CD8-positive, alpha-beta memory T cell (primary cell): ENCODE data around the gene CMPK1. TPM values are rescaled to one million over a fixed set of nuclear protein-coding genes. Genes with fewer than 3 reads are reported as not detected.
A peak's percentile ranks its signal among the peaks of the same experiment; 100 is the strongest.
"Not testable (repeated sequence)": the region's sequence is repeated elsewhere in the genome, so short reads cannot be mapped to it uniquely, and the experiment has no call there.

Source experiments
- CTCF ChIA-PET: fragments of 350-600 bp; sonication (Branson Sonifier 250); formaldehyde crosslinking; loops from one replicate; lab custom pipeline; 2021; ENCODE audit warnings: antibody characterized with exemption; lab: Charles Lee
- POLR2A ChIA-PET: fragments of 350-600 bp; sonication (Branson Sonifier 250); formaldehyde crosslinking; loops from one replicate; lab custom pipeline; 2021; ENCODE audit warnings: antibody characterized with exemption; lab: Charles Lee
- DNase-seq, 5 donors: peaks; one replicate each; pipeline versions ENCODE4 v3.0.0 to v3.0.0-alpha.2; 2020 to 2022; ENCODE audit warnings: mixed read lengths in 1 of 5
- H3K27ac ChIP-seq: one replicate; pipeline ENCODE4 v1.7.0; 2013; ENCODE audit warnings: low read depth, mild to moderate bottlenecking, low read length, moderate library complexity
- H3K27me3 ChIP-seq: 2 replicates; pipeline ENCODE4 v1.7.0; 2013; ENCODE audit warnings: low read length, mild to moderate bottlenecking; ENCODE audit not compliant: insufficient read depth, poor library complexity, severe bottlenecking
- H3K36me3 ChIP-seq: 2 replicates; pipeline ENCODE4 v1.7.0; 2013; ENCODE audit warnings: mild to moderate bottlenecking, low read length, moderate library complexity; ENCODE audit not compliant: insufficient read depth
- H3K4me1 ChIP-seq: 2 replicates; pipeline ENCODE4 v1.7.0; 2013; ENCODE audit warnings: mild to moderate bottlenecking, low read length, moderate library complexity; ENCODE audit not compliant: insufficient read depth
- H3K4me3 ChIP-seq: 2 replicates; pipeline ENCODE4 v1.7.0; 2013; ENCODE audit warnings: mild to moderate bottlenecking, low read length
- H3K9me3 ChIP-seq: 2 replicates; pipeline ENCODE4 v1.7.0; 2013; ENCODE audit warnings: mild to moderate bottlenecking, low read length
- H3K27ac Mint-ChIP-seq, 8 donors: one replicate each; pipeline ENCODE4 v1.8.0; 2020 to 2021; ENCODE audit warnings: mixed read lengths in 8 of 8, mild to moderate bottlenecking in 6 of 8, inconsistent platforms in 3 of 8, moderate library complexity in 3 of 8
- H3K27me3 Mint-ChIP-seq, 2 donors: one replicate each; pipeline ENCODE4 v1.8.0; 2020 to 2021; ENCODE audit warnings: mixed read lengths in 2 of 2, mild to moderate bottlenecking in 1 of 2, moderate library complexity in 1 of 2
- H3K36me3 Mint-ChIP-seq, 3 donors: one replicate each; pipeline ENCODE4 v1.8.0; 2020 to 2021; ENCODE audit warnings: mixed read lengths in 3 of 3, inconsistent platforms in 1 of 3, mild to moderate bottlenecking in 1 of 3
- H3K4me1 Mint-ChIP-seq, 3 donors: one replicate each; pipeline ENCODE4 v1.8.0; 2020 to 2021; ENCODE audit warnings: mixed read lengths in 3 of 3, inconsistent platforms in 1 of 3, mild to moderate bottlenecking in 1 of 3
- H3K4me3 Mint-ChIP-seq, 7 donors: one replicate each; pipeline ENCODE4 v1.8.0; 2020 to 2021; ENCODE audit warnings: mixed read lengths in 7 of 7, mild to moderate bottlenecking in 6 of 7, moderate library complexity in 4 of 7, inconsistent platforms in 2 of 7
- H3K9me3 Mint-ChIP-seq, 5 donors: one replicate each; pipeline ENCODE4 v1.8.0; 2020 to 2022; ENCODE audit warnings: mixed read lengths in 5 of 5, mild to moderate bottlenecking in 3 of 5, moderate library complexity in 2 of 5, inconsistent platforms in 1 of 5
- polyA plus RNA-seq: library from polyadenylated mRNA; unstranded; fragments of 300-500 nt; fragmentation: Illumina TruSeq; gene quantifications from one replicate; pipeline ENCODE4 v1.2.3, GENCODE V29; 2021
- total RNA-seq, 2 experiments: library from RNA; stranded (reverse); gene quantifications; one replicate each; pipeline ENCODE4 v1.2.3, GENCODE V29; 2021

CMPK1 gene
- total and polyA plus RNA-seq, 3 experiments from 2014 or later, result 128 to 187 (median 131) TPM

- Histone ChIP-seq H3K4me1 (peaks cover 17% of the 10 kb centered on the region), H3K27me3 (no peaks in the 10 kb centered on the region), H3K9me3 (no peaks in the 10 kb centered on the region), H3K4me3 (no peak overlapping the region), H3K36me3 (no peaks in the 10 kb centered on the region), H3K27ac (no peak overlapping the region)
- ChIA-PET POLR2A (no interaction called here), CTCF (interaction anchor here (1.6 kb wide), 1 partner anchor 99 kb away, joined by 5 read pairs; no protein-coding TSS in a partner anchor)
- DNase-seq, result no peak
- Mint-ChIP-seq H3K27me3 (no peaks in the 10 kb centered on the region), H3K36me3 (peaks cover 0 to 18% (median 0%) of the 10 kb centered on the region in 3 donors), H3K4me1 (peaks cover 34 to 44% (median 43%) of the 10 kb centered on the region in 3 donors), H3K27ac (peak overlapping the region in 2 of 8 donors; percentile 19 to 20), H3K4me3 (no peak overlapping the region), H3K9me3 (no peaks in the 10 kb centered on the region)
These were observed 4.9 kb downstream of the CMPK1 start for GRCh38 chr1:47338249-47339077.

- Histone ChIP-seq H3K4me3 (no peak overlapping the region), H3K9me3 (no peaks in the 10 kb centered on the region), H3K27me3 (no peaks in the 10 kb centered on the region), H3K4me1 (peaks cover 9% of the 10 kb centered on the region), H3K27ac (no peak overlapping the region), H3K36me3 (no peaks in the 10 kb centered on the region)
- H3K4me3 Mint-ChIP-seq, result no peak overlapping the region
- CTCF ChIA-PET, result interaction anchor here (0.7 kb wide), 1 partner anchor 24 kb away, joined by 3 read pairs; no protein-coding TSS in a partner anchor
- peaks cover 31 to 43% (median 40%) of the 10 kb centered on the region in 3 donors for H3K4me1 Mint-ChIP-seq
- H3K9me3 Mint-ChIP-seq, result no peaks in the 10 kb centered on the region
- no peaks in the 10 kb centered on the region for H3K27me3 Mint-ChIP-seq
- POLR2A ChIA-PET, result no interaction called here
- H3K27ac Mint-ChIP-seq, result peak overlapping the region in 2 of 8 donors; percentile 68 to 84
- H3K36me3 Mint-ChIP-seq, result peaks cover 0 to 18% (median 1%) of the 10 kb centered on the region in 3 donors
- no peak for DNase-seq
These were observed 6.6 kb downstream of the CMPK1 start for GRCh38 chr1:47340227-47340626.

- H3K36me3 ChIP-seq, H3K27ac ChIP-seq, H3K4me3 ChIP-seq, H3K4me3 Mint-ChIP-seq, H3K4me1 ChIP-seq, H3K27ac Mint-ChIP-seq, DNase-seq, H3K27me3 ChIP-seq, CTCF ChIA-PET, H3K9me3 Mint-ChIP-seq, POLR2A ChIA-PET, H3K9me3 ChIP-seq, H3K27me3 Mint-ChIP-seq: not testable (repeated sequence)
- H3K4me1 Mint-ChIP-seq, result peaks cover 12 to 35% (median 17%) of the 10 kb centered on the region in 3 donors
- H3K36me3 Mint-ChIP-seq, result peaks cover 0 to 30% (median 3%) of the 10 kb centered on the region in 3 donors
These were observed 13.4 kb downstream of the CMPK1 start for GRCh38 chr1:47346979-47347378.

- H3K4me3 ChIP-seq, result no peak overlapping the region
- Mint-ChIP-seq H3K4me1 (peaks cover 15 to 40% (median 17%) of the 10 kb centered on the region in 3 donors), H3K9me3 (no peaks in the 10 kb centered on the region), H3K27me3 (no peaks in the 10 kb centered on the region), H3K4me3 (no peak overlapping the region), H3K36me3 (peaks cover 0 to 30% (median 3%) of the 10 kb centered on the region in 3 donors), H3K27ac (peak overlapping the region in 1 of 8 donors; percentile 5)
- H3K36me3 ChIP-seq, result no peaks in the 10 kb centered on the region
- POLR2A ChIA-PET, result no interaction called here
- H3K27ac ChIP-seq, result no peak overlapping the region
- CTCF ChIA-PET, result interaction anchor here (0.6 kb wide), 1 partner anchor 21 kb away, joined by 4 read pairs; no protein-coding TSS in a partner anchor
- no peak for DNase-seq
- H3K27me3 ChIP-seq, result no peaks in the 10 kb centered on the region
- no peaks in the 10 kb centered on the region for H3K9me3 ChIP-seq
- H3K4me1 ChIP-seq, result no peaks in the 10 kb centered on the region
These were observed 14.1 kb downstream of the CMPK1 start for GRCh38 chr1:47347735-47348134.

- Mint-ChIP-seq H3K27me3 (no peaks in the 10 kb centered on the region), H3K4me1 (peaks cover 18 to 44% (median 22%) of the 10 kb centered on the region in 3 donors), H3K36me3 (peaks cover 0 to 30% (median 3%) of the 10 kb centered on the region in 3 donors), H3K4me3 (no peak overlapping the region), H3K27ac (no peak overlapping the region), H3K9me3 (no peaks in the 10 kb centered on the region)
- Histone ChIP-seq H3K36me3 (no peaks in the 10 kb centered on the region), H3K9me3 (no peaks in the 10 kb centered on the region), H3K4me1 (no peaks in the 10 kb centered on the region), H3K27ac (no peak overlapping the region), H3K27me3 (no peaks in the 10 kb centered on the region), H3K4me3 (no peak overlapping the region)
- CTCF ChIA-PET, result interaction anchor here (0.6 kb wide), 1 partner anchor 22 kb away, joined by 4 read pairs; no protein-coding TSS in a partner anchor
- no peak for DNase-seq
- POLR2A ChIA-PET, result no interaction called here
These were observed 14.7 kb downstream of the CMPK1 start for GRCh38 chr1:47348246-47348645.

GRCh38 chr1:47351305-47351704 is 17.7 kb downstream of the CMPK1 start:
- no peak overlapping the region for H3K4me3 ChIP-seq
- peaks cover 19 to 53% (median 31%) of the 10 kb centered on the region in 3 donors for H3K4me1 Mint-ChIP-seq
- H3K4me1 ChIP-seq, result no peaks in the 10 kb centered on the region
- no peak overlapping the region for H3K27ac Mint-ChIP-seq
- CTCF ChIA-PET, result no interaction called here
- no peaks in the 10 kb centered on the region for H3K9me3 Mint-ChIP-seq
- H3K27me3 ChIP-seq, result no peaks in the 10 kb centered on the region
- no peak overlapping the region for H3K27ac ChIP-seq
- no peaks in the 10 kb centered on the region for H3K27me3 Mint-ChIP-seq
- no peak for DNase-seq
- H3K4me3 Mint-ChIP-seq, result no peak overlapping the region
- POLR2A ChIA-PET, result no interaction called here
- peaks cover 0 to 23% (median 2%) of the 10 kb centered on the region in 3 donors for H3K36me3 Mint-ChIP-seq
- H3K9me3 ChIP-seq, result no peaks in the 10 kb centered on the region
- no peaks in the 10 kb centered on the region for H3K36me3 ChIP-seq

GRCh38 chr1:47361380-47361779 is 27.8 kb downstream of the CMPK1 start:
- no peak for DNase-seq
- Mint-ChIP-seq H3K4me1 (peaks cover 16 to 43% (median 19%) of the 10 kb centered on the region in 3 donors), H3K4me3 (no peak overlapping the region), H3K27me3 (no peaks in the 10 kb centered on the region), H3K27ac (no peak overlapping the region), H3K9me3 (no peaks in the 10 kb centered on the region), H3K36me3 (peaks cover 0 to 6% (median 0%) of the 10 kb centered on the region in 3 donors)
- no peak overlapping the region for H3K27ac ChIP-seq
- H3K36me3 ChIP-seq, result no peaks in the 10 kb centered on the region
- H3K4me1 ChIP-seq, result no peaks in the 10 kb centered on the region
- H3K27me3 ChIP-seq, result no peaks in the 10 kb centered on the region
- H3K9me3 ChIP-seq, result no peaks in the 10 kb centered on the region
- CTCF ChIA-PET, result no interaction called here
- POLR2A ChIA-PET, result interaction anchor here (0.6 kb wide), 1 partner anchor 320 kb away, joined by 3 read pairs; no protein-coding TSS in a partner anchor
- no peak overlapping the region for H3K4me3 ChIP-seq

GRCh38 chr1:47362828-47363227 is 29.2 kb downstream of the CMPK1 start:
- Histone ChIP-seq H3K27ac (no peak overlapping the region), H3K4me3 (no peak overlapping the region), H3K9me3 (no peaks in the 10 kb centered on the region), H3K36me3 (no peaks in the 10 kb centered on the region), H3K4me1 (no peaks in the 10 kb centered on the region), H3K27me3 (no peaks in the 10 kb centered on the region)
- ChIA-PET CTCF (no interaction called here), POLR2A (no interaction called here)
- no peaks in the 10 kb centered on the region for H3K9me3 Mint-ChIP-seq
- no peak for DNase-seq
- no peak overlapping the region for H3K27ac Mint-ChIP-seq
- H3K4me1 Mint-ChIP-seq, result peaks cover 15 to 41% (median 18%) of the 10 kb centered on the region in 3 donors
- peaks cover 0 to 8% (median 0%) of the 10 kb centered on the region in 3 donors for H3K36me3 Mint-ChIP-seq
- H3K4me3 Mint-ChIP-seq, result no peak overlapping the region
- H3K27me3 Mint-ChIP-seq, result no peaks in the 10 kb centered on the region
